ENCODE data around the gene ZNF541.

DNA sequence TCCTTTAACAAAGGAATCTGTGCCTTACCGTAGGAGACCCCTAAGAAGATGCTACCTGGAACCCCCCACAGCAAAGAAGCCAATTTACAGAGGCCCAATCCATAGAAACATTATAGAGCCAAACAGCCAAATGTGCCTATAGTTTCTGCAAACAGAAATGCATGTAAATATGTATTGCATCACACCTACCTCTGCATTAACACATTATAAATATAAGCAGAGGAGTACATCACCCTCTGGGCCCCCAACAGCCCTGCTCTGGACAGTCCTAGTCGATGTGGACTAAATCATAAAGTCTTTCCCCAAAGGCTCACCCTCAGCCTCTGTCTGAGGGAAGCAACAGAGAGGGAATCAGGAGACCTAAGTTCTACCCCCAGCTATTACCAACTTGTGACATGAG lies 25.7 kb downstream of the ZNF541 start:
- TF ChIP-seq FOS (IDR thresholded peaks at IDR 0.05; ENCODE audit: borderline replicate concordance, insufficient read depth, low read length) (no peak), EZH2 (IDR thresholded peaks at IDR 0.05; ENCODE audit: borderline replicate concordance, low read depth, low read length, severe bottlenecking) (no peak)
- TF ChIP-seq, protein P1, sequence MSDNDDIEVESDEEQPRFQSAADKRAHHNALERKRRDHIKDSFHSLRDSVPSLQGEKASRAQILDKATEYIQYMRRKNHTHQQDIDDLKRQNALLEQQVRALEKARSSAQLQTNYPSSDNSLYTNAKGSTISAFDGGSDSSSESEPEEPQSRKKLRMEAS (IDR thresholded peaks at IDR 0.05; ENCODE audit: insufficient read depth, insufficient read length): no peak
